Measurements from ENCODE around the gene HORMAD2. TPM values are rescaled to one million over a fixed set of nuclear protein-coding genes. Genes with fewer than 3 reads are reported as not detected.
A peak's percentile ranks its signal among the peaks of the same experiment; 100 is the strongest.

The HORMAD2 gene
- total and polyA plus RNA-seq, 9 of the 15 experiments (the other 6 are each of a cell fraction or from before 2014, with no cell fraction given) = not detected

DNA sequence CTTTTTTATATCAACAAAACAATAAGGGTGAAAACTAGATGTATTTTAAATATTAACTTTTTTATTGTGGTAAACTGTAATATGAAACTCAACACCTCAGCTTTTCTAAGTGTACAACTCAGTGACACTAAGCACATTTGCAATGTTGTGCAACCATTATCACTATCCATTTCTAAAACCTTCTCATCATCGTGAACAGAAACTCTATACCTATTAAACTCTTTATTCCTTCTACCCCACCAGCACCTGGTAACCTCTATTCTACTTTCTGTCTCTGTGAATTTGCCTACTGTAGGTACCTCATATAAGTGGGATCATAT lies 9.4 kb downstream of the HORMAD2 start:
- Histone ChIP-seq H3K27me3 (ENCODE audit: control insufficient read depth in 2 of 2, insufficient read depth in 2 of 2, low read length in 2 of 2) (no peaks in the 10 kb centered on the region), H4K20me1 (replicated peaks; ENCODE audit: control insufficient read depth, insufficient read depth, low read length) (no peaks in the 10 kb centered on the region), H3K27ac (ENCODE audit: extremely low read depth, low read depth, low read length) (no peak overlapping the region), H3K9me1 (ENCODE audit: control insufficient read depth, insufficient read depth, low read length) (no peaks in the 10 kb centered on the region), H3K9ac (ENCODE audit: insufficient read depth in 1 of 2, low read depth in 2 of 2, low read length in 2 of 2) (no peak overlapping the region), H3K4me1 (replicated peaks in 1 of 2; ENCODE audit: control insufficient read depth in 2 of 2, insufficient read depth in 2 of 2, low read length in 2 of 2) (no peaks in the 10 kb centered on the region; a peak in 1 of 5 replicates), H2AFZ (ENCODE audit: low read depth, low read length) (no peak overlapping the region), H3K4me3 (no peak overlapping the region), H3K4me2 (ENCODE audit: insufficient read depth, low read length) (no peak overlapping the region), H3K36me3 (ENCODE audit: control insufficient read depth, insufficient read depth, low read length) (no peaks in the 10 kb centered on the region), H3K79me2 (ENCODE audit: control insufficient read depth, insufficient read depth, low read length) (no peaks in the 10 kb centered on the region), H3K9me3 (replicated peaks; ENCODE audit: control insufficient read depth, insufficient read depth, low read depth, low read length) (no peaks in the 10 kb centered on the region; the same call in 1 of the 2 replicates)
- no peak for ATAC-seq
- CTCF ChIA-PET (ENCODE audit: low intra/inter-chr PET ratio) = interaction anchor here (0.6 to 2.4 kb wide), 9 partner anchors 362 to 1149 kb away, joined by 5 to 29 read pairs (median 10); no protein-coding TSS in a partner anchor
- intact Hi-C loops (cut with micrococcal nuclease) (loop anchor here (2.0 to 5.0 kb wide), 2 partner anchors 387 to 455 kb away; no protein-coding TSS in a partner anchor), in situ Hi-C loops (cut with MboI) (loop anchor here (25.0 kb wide), 1 partner anchor 402 kb away; no protein-coding TSS in a partner anchor)
- FAIRE-seq = no peak
- BruUV-seq (replicated peaks) = no TSS peak
- POLR2A ChIA-PET = no interaction called here
- 0% methylated on average over 1 of the region's 1 CpG for WGBS (ENCODE audit: insufficient coverage, low coverage, missing lambda C conversion rate)
- no peak for DNase-seq (ENCODE audit: extremely low read depth in 1 of 4, low spot score in 3 of 4)
- no peak for TF ChIP-seq CEBPG (CRISPR knock-in tag; IDR thresholded peaks at IDR 0.05)
- peak in 1 of 2 experiments; percentile 53; a peak in 2 of 4 replicates for TF ChIP-seq CEBPG (tag; conservative IDR thresholded peaks at IDR 0.05 in 1 of 2, IDR thresholded peaks at IDR 0.05 in 1 of 2)
- TF ChIP-seq NEUROD1 (IDR thresholded peaks at IDR 0.05; ENCODE audit: borderline replicate concordance, low read depth, low read length, partially characterized antibody) = no peak
- no peak for TF ChIP-seq RREB1 (CRISPR knock-in tag; IDR thresholded peaks at IDR 0.05)
- TF ChIP-seq SAP30 (IDR thresholded peaks at IDR 0.05; ENCODE audit: borderline replicate concordance, insufficient read depth, low read depth, low read length, poor library complexity, severe bottlenecking) = no peak
- no peak for TF ChIP-seq FUS (optimal IDR thresholded peaks at IDR 0.05; ENCODE audit: low read depth, low read length)
